Skeletal muscle cell (primary cell): ENCODE measurements around the gene PEF1.
A peak's percentile ranks its signal among the peaks of the same experiment; 100 is the strongest.

Source experiments
- DNase-seq: peaks from one replicate; pipeline ENCODE4 v3.0.0-alpha.2; 2010; ENCODE audit warnings: low read depth
- H3K4me3 ChIP-seq: 2 replicates; pipeline ENCODE4 v1.5.1; 2011; ENCODE audit warnings: low read depth, mild to moderate bottlenecking, control low read depth, low read length, moderate library complexity

Gene PEF1

GRCh38 chr1:31640179-31640578 is 4.5 kb downstream of the PEF1 start:
- no peak overlapping the region for H3K4me3 ChIP-seq
- no peak for DNase-seq

- DNase-seq: peak; percentile 49
- no peak overlapping the region for H3K4me3 ChIP-seq
These were observed 5.1 kb downstream of the PEF1 start for GRCh38 chr1:31639543-31639942.

- no peak for DNase-seq
- H3K4me3 ChIP-seq: no peak overlapping the region
These were observed 6.6 kb downstream of the PEF1 start for GRCh38 chr1:31637915-31638673.

- H3K4me3 ChIP-seq: no peak overlapping the region
- DNase-seq: no peak
These were observed 11.6 kb downstream of the PEF1 start for GRCh38 chr1:31633117-31633516.

GRCh38 chr1:31632649-31633048 is 12.0 kb downstream of the PEF1 start:
- no peak for DNase-seq
- H3K4me3 ChIP-seq: no peak overlapping the region

GRCh38 chr1:31628931-31629556 is 15.6 kb downstream of the PEF1 start:
- H3K4me3 ChIP-seq: no peak overlapping the region
- DNase-seq: no peak

GRCh38 chr1:31627930-31628559 is 16.6 kb downstream of the PEF1 start:
- DNase-seq: no peak
- H3K4me3 ChIP-seq: no peak overlapping the region

GRCh38 chr1:31627301-31627929 is 17.3 kb downstream of the PEF1 start:
- no peak for DNase-seq
- no peak overlapping the region for H3K4me3 ChIP-seq

GRCh38 chr1:31626223-31627207 is 18.2 kb downstream of the PEF1 start:
- no peak for DNase-seq

GRCh38 chr1:31625561-31626222 is 19.0 kb downstream of the PEF1 start:
- no peak overlapping the region for H3K4me3 ChIP-seq
- DNase-seq: no peak

More at GRCh38 chr1:31626223-31627207, 18.2 kb downstream of the PEF1 start:
- H3K4me3 ChIP-seq: no peak overlapping the region

- no peak overlapping the region for H3K4me3 ChIP-seq
- no peak for DNase-seq
These were observed 19.8 kb downstream of the PEF1 start for GRCh38 chr1:31624731-31625514.

GRCh38 chr1:31624309-31624708 is 20.4 kb downstream of the PEF1 start:
- H3K4me3 ChIP-seq: no peak overlapping the region
- DNase-seq: no peak

GRCh38 chr1:31623365-31623764 is 21.3 kb downstream of the PEF1 start:
- DNase-seq: no peak
- H3K4me3 ChIP-seq: no peak overlapping the region

- DNase-seq: no peak
- H3K4me3 ChIP-seq: no peak overlapping the region
These were observed 22.6 kb downstream of the PEF1 start for GRCh38 chr1:31621847-31622730.

- no peak for DNase-seq
- H3K4me3 ChIP-seq: no peak overlapping the region
These were observed 23.2 kb downstream of the PEF1 start for GRCh38 chr1:31621498-31621820.

- H3K4me3 ChIP-seq: no peak overlapping the region
- no peak for DNase-seq
These were observed 23.8 kb downstream of the PEF1 start for GRCh38 chr1:31620631-31621497.
